Activated CD4-positive, alpha-beta T cell treated with anti-CD3 and anti-CD28 coated beads, Interleukin-2, amount 50 U/mL, for 48 hours (primary cell): ENCODE measurements around the gene NLRP3.
"Not testable (repeated sequence)": the region's sequence is repeated elsewhere in the genome, so short reads cannot be mapped to it uniquely, and the experiment has no call there.

ENCODE experiments used
- DNase-seq, 2 experiments: peaks; one replicate each; pipeline ENCODE4 v3.0.0-alpha.2; 2020

Gene NLRP3

DNA sequence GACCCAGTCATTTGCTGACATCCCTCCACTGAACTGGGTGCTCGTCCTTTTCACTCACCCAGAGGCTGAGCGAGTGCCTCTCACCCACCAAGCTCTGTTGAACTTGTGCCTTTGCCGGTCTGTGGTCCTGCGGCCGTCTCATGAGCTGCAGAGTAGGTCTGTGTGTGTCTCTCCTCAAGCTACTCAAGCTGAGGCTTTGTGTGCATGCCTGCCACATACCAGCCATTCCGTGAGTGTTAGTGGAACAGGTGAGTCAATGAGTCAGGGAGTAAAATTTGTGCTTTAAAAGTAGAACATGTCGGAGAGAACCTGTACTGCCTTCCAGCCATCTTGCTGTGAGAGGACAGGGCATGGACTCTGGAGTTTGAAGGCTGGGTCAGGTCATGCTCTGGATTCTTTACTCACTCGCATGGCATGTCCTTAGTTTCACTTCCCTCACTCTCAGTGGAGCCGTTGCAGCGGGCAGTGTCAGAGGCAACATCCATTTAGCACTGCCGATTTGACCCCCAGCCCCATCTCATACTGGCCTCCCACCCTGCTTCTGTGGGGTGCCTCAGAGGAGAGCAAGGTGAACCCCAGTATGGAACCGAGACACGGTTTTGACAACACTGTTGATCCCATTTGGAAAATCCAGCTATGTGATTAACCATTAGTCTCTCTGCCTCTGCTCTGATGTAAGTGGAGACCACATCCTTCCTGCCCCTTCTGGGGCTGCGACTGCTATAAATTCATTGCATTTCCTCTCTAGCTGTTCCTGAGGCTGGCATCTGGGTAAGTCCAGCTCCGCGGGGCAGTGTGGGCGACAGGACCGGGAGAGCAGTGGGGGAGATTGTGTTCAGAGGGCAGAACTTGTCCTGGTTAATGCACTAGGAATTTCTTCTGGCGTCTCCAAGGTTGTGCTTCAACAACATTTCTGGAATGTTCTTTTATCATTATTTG, at the start of gene NLRP3:
Gene NLRP3 (plus strand): TSS at position 751 of the 939 bp plus-strand sequence. CDS start 2,628 bp downstream, outside the sequence.
- DNase-seq = peak; percentile 15 to 38

DNA sequence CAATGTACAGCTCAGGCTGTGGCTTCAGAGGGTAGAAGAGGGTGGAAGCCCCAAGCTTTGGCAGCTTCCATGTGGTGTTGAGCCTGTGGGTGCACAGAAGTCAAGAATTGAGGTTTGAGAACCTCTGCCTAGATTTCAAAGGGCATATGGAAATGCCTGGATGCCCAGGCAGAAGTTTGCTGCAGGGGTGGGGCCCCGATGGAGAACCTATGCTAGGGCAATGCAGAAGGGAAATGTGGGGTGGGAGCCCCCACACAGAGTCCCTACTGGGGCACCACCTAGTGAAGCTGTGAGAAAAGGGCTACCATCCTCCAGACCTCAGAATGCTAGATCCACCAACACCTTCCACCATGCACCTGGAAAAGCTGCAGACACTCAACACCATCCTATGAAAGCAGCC, 49.6 kb upstream of the NLRP3 start:
- not testable (repeated sequence) for DNase-seq

DNA sequence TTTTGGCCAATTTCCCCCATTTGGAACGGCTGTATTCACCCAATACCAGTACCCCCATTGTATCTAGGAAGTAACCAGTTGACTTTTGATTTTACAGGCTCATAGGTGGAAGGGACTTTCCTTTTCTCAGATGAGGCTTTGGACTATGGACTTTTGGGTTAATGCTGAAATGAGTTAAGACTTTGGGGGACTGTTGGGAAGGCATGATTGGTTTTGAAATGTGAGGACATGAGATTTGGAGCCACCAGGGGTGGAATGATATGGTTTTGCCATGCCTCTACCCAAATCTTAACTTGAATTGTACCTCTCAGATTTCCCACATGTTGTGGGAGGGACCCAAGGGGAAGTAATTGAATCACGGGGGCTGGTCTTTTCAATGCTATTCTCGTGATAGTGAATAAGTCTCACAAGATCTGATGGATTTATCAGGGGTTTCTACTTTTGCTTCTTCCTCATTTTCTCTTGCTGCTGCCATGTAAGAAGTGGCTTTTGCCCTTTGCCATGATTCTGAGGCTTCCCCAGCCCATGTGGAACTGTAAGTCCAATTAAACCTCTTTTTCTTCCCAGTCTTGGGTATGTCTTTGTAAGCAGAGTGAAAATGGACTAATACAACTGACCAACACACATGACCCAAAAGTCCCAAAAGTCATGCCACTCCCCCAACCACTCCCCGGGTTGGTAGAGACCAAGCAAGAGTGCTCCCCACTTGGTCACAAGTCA, 48.9 kb upstream of the NLRP3 start:
- DNase-seq = no peak

DNA sequence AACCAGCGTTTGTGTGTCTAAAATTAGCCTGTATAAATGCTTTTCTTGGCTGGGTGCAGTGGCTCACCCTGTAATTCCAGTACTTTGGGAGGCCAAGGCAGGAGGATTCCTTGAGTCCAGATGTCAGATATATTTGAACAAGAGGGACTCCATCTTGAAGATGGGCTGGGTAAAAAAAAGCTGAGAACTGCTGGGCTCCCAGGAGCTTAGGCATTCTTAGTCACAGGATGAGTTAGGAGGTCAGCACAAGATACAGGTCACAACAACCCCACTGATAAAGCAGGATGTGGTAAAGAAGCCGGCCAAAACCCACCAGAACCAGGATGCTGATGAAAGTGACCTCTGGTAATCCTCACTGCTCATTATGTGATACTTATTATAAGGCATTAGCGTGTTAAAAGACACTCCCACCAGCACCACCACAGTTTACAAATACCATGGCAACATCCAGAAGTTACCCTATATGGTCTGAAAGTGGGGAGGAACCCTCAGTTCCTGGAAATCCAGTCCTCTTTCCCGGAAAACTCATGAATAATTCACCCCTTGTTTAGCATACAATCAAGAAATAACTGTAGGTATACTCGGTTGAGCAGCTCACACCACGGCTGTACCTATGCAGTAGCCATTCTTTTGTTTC, 48.1 kb upstream of the NLRP3 start:
- no peak for DNase-seq

DNA sequence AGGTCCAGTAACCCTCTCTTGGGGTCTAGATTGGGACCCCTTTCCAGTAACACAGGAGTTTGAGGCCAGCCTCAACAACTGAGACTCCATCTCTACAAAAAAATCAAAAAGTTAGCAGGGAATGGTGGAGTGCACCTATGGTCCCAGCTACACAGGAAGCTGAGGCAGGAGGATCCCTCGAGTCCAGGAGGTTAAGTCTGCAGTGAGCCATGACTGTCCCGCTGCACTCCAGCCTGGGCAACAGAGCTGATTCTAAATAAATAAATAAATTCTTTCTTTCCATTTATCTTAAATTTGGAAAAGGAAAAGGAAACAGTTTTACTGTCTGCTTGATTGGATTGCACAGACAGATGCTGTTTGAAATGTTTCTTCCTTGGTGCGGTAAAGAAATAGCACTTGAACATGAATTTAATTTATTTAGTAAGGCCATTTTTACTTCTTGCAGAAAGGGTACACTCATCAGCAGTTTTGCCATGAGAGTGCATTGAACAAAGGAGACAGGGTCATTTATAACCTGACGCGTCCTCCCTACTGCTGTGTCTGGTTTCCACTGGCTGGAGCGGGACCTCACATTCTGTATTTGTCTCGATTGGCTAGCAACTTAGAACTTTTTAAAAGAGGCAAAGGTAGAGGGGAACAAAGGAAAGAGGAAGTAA, 47.4 kb upstream of the NLRP3 start:
- DNase-seq = no peak

DNA sequence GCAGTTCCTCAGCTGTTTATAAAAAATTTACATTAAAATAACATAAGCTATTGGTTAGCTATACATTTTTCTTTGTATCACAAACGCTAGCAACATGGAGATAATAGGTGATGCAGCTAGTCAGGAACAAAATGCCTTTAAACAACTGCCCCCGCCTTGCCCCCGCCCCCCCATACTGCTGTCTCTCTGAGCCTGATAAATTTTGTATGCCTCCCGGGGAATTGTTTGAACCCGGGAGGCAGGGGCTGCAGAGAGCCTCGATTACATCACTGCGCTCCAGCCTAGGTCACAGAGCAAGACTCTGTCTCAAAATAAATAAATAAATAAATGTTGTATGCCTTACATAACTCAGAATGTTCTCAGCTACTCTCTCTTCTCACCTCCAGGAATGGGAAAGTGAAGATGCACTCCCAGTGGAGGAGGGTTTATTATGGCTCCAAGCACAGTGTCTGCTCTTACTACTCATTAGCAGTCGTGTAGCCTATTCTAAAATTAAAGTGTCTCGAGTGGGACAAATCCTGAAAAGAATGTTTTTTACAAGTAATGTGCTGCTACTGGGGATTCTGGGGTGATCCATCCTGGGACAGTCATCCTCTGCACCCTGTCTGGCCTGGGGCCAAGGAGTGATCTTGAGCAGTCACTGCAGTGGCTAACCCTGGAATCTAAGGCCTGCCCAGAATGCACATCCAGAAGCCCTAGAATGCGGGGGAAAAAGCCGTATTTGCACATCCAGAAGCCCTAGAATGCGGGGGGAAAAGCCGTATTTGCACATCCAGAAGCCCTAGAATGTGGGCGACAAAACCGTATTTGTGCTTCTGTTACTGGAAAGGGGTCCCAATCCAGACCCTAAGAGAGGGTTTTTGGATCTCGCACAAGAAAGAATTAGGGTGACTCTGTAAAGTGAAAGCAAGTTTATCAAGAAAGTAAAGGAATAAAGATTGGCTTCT, 44.9 kb upstream of the NLRP3 start:
- no peak for DNase-seq

DNA sequence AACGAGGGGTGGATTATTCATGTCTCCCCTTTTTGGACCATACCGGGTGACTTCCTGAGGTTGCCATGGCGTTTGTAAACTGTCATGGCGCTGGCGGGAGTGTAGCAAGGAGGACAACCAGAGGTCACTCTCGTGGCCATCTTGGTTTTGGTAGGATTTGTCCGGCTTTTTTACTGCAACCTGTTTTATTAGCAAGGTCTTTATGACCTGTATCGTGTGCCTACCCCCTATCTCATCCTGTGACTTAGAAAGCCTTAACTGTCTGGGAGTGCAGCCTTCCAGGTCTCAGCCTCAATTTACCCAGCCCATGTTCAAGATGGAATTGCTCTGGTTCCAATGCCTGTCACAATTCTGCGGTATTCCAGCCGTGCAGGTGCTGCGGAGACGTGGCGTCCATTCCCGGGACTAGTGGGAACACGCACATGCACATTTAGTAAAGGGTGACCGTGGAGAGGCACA, 44.1 kb upstream of the NLRP3 start:
- DNase-seq = no peak

DNA sequence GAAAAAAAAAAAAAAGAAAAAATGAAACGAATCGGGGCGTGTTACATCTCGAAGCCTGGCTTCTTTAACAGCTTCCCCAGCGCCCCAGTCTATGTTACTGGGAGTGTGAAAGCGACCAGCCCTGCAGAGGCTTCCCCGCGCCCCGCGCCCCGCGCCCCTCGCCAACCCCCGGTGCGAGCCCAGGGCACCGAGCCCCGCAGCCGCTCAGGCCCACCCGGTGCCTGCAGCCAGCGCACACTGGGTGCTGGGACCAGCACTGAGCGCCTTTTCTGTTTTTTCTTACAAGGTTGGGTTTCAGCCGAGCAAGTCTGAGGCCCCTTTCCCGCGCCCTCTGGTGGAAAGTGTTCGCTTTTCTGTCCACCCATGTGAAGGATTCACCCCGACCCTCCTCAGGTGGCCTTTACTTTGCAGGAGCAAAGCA, 42.2 kb upstream of the NLRP3 start:
- DNase-seq = peak; percentile 52 to 68

DNA sequence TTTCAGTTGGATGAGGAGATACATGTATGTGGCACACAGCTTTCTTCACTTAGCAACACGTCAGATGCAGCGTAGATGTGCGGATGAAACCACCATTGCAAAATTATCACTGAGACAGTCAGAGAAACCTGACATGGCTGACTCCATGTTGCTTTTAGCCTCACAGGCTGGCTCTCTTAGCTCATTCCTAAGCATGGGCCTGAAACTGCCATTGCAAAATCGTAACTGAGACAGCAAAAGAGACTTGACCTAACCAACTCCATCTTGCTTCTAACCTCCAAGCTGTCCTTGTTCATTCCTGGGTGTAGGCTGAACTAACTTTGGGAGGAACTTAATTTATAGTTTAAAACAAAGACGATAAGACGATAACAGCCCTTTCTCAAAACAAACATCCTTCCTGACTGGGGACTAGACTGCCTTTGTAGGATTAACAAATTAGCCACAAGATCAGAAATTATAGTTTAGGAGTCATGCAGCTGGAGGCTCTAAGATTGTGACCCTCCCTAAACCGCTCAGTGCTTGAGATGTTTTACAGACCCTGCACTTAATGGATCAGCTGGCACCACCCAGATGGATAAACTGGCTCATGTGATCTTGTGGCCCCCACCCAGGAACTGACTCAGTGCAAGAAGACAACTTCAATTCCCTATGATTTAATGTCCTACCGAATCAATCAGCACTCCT, 41.2 kb upstream of the NLRP3 start:
- not testable (repeated sequence) for DNase-seq

DNA sequence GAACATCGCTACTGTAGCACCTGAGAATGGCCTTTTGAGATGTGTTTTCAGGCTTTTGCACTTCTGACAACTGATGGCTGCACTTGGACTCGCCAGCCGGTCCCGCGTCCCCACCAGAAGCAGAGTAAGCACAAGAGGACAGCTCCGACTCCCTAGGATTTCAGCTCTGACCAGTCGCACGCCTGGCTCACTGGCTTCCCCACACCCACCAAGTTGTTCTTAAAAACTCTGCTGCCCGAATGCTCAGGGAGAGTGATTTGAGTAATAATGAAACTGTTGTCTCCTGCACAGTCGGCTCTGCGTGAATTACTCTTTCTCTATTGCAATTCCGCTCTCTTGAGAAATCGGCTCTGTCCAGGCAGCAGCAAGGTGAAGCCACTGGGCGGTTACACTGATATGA, 40.2 kb upstream of the NLRP3 start:
- DNase-seq = no peak

DNA sequence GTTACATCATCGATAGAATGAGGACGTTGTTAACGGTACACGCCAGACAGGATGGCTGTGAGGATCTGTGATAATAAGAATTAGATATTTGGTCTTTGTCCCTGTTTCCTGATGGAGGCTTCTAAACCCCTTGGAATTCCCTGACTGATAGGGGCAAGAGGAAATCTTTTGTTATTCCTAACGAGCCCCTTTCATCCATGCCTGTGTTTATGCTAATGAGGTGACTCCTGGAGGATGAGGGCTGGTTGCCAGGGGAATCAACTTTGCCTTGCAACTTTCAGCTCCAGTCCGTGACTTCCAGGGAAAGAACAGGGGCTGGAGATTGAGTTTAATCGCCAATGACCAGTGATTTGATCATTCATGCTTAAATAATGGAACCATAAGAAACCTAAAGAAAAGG, 39.3 kb upstream of the NLRP3 start:
- no peak for DNase-seq

DNA sequence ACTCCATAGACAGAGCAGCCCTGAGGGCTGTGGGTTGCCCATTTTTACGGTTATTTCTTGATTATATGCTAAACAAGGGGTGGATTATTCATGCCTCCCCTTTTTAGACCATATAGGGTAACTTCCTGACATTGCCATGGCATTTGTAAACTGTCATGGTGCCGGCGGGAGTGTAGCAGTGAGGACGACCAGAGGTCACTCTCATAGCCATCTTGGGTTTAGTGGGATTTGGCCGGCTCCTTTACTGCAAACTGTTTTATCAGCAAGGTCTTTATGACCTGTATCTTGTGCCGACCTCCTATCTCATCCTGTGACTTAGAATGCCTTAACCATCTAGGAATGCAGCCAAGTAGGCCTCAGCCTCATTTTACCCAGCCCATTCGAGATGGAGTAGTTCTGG, 38.3 kb upstream of the NLRP3 start:
- DNase-seq = not testable (repeated sequence)

DNA sequence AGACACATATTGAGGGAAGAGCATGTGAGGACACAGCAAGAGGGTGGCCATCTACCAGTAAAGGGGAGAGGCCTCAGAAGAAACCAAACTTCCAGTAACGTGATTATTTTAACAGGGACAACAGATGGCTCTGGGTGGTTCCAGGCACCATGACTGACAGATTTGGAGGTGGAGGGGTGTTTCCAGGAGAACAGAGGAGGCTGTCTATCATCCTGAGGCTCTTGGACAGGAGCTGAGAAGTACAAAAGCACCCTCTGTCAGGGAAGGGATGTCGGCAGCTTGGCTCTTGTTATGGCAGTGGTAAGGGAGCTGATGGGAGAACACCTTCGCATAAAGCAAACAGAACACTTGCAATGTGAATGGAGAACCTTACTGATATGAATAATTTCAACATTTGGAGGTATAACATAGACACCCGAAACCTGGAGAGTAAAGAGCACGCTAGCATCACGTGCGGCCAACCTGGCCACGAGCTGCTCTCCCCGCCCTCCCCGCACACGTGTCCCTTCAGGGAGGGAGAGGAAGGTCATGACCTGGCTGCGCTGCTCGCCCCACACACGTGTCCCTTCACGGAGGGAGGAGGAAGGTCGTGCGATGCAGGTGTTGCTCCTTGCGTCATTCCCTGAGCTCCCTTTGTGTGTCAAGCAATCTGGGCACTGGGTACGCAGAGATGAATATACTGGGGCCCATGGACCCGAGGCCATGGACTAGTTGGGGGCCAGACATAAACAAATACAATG, 37.5 kb upstream of the NLRP3 start:
- no peak for DNase-seq

DNA sequence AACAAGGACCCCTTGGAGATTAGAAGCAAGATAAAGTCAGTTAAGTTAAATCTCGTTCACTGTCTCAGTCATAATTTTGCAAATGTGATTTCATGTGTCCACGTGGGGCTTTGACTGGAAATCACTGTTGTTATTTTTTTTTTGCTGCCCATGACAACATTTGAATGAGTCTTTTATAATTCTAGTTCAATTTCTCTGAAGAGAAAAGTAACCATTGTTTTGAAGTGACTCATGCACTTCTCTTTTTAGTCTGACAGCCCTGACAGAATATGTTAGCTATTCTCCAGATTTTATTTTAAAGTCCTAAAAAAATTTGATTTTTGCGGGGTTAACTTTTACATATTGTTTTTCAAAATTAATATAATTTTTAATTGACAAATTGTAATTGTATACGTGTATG, 30.7 kb upstream of the NLRP3 start:
- DNase-seq = no peak

DNA sequence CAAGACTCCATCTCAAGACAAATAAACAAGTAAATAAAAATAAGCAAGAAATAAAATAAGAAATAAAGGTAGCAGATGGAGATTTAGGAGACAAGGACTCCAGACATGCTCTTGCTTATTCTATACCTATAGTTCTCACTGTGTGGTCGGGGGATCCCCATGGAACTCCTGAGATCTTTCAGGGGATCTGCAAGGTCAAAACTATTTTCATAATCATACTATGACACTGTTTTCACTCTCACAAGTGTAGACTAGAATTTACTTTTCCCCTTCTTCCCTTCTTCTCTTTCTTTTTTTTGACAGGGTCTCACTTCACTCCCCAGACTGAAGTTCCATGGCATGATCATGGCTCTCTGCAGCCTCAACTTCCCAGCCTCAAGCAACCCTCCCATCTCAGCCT, 29.8 kb upstream of the NLRP3 start:
- peak; percentile 24 to 44 for DNase-seq

DNA sequence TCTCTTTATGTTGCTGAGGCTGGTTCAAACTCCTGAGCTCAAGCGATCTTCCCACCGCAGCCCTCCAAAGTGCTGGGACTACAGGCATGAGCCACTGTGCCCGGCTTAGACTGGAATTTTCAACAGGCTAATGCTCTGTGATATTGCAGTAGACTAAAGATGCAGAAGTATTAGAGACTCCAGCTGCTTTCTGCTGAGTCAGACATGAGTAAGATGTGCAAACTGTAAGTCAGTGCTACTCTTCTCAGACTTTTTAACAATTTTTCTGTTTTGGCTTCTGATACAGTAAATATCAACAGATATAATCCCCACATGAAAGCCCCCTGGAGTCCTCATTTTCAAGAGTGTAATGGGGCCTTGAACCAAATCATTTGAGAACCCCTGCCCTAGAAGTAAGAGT, 29.3 kb upstream of the NLRP3 start:
- no peak for DNase-seq

DNA sequence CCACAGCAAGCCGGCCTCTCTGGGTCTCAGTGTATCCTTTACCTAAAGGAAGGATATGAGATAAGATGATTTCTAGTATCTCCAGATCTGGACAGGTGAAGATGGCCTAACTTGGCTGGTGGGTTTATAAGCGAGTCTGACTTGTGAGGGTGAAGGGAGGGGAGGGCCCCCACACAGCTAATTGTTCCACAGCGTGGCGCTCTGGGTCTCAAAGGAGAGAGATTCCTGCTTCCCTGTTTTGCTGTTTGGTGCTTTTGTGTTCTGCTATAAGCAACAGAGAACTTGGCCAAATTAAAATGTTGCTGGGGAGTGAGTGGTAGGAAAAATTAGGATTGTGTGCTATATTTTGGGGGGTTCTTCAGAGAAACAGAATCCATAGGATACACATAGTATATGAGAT, 28.9 kb upstream of the NLRP3 start:
- no peak for DNase-seq

DNA sequence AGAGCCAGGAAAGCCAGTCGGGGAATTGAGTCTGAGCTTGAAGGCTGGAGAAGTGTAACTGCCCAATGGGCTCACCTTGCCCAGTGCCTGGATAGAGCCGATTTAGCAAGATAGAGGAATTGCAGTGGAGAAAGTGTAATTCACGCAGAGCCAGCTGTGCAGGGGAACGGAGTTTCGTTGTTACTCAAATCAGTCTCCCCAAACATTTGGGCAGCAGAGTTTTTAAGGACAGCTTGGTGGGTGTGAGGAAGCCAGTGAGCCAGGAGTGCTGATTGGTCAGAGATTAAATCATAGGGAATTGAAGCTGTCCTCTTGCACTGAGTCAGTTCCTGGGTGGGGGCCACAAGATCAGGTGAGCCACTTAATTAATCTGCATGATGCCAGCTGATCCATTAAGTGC, 28.4 kb upstream of the NLRP3 start:
- no peak for DNase-seq

DNA sequence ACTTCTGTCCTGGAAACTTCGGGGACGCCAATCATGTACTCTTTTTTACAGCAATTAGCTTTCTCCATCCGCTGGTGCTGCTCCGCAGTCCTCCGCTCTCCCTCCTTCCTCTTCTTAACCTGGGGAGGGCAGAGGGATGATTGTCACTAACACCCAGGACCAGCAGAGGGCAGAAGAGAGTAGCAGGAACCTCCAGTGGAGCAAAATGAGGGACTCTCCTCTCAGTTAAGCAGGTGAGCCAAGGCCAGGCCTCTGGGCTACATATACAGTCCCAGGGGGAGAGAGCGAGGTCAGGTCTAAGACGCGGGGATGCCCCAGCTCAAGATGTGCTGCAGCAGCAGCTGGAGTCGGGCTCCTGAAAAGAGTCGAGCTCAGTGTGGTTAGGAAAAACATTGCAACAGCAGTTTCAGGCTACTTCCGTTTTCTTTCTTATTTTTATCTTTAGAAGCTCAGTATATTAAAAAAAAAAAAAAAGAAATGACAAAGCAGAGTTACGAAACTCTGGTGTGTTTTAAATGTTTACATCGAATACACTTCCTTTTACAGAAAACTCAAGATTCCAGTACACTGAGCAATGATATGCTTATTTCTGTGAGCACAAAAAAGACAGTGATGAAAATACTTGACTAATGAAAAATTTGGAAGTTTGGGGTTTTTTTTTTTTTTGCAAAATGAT, 25.7 kb upstream of the NLRP3 start:
- peak; percentile 84 to 89 for DNase-seq

DNA sequence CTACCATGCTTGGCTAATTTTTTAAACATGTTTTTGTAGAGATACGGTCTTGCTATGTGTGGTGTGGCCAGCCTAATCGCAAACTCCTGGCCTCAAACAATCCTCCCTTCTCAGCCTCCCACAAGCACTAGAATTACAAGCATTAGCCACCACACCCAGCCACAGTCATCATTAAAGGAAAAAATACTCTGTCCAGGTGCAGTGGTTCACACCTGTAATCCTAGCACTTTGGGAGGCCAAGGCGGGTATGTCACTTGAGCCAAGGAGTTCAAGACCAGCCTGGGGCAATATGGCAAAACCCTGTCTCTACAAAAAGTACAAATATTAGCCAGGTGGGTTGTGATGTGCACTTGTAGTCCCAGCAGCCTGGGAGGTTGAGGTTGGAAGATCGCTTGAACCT, 25.0 kb upstream of the NLRP3 start:
- no peak for DNase-seq
